HG03066 (cell line): ENCODE measurements around the gene SLC23A2.
"Not testable (repeated sequence)": the region's sequence is repeated elsewhere in the genome, so short reads cannot be mapped to it uniquely, and the experiment has no call there.

Source experiments
- ATAC-seq: cut with Tn5 transposase; IDR thresholded peaks from one replicate; pipeline ENCODE4 v1.9.1; 2021; ENCODE audit warnings: low read depth; ENCODE audit not compliant: unreplicated experiment

Gene SLC23A2

GRCh38 chr20:4854561-4854901, 146.8 kb downstream of the SLC23A2 start:
- no peak for ATAC-seq

- ATAC-seq: no peak
Observed at GRCh38 chr20:4853757-4854560, 147.4 kb downstream of the SLC23A2 start.

DNA sequence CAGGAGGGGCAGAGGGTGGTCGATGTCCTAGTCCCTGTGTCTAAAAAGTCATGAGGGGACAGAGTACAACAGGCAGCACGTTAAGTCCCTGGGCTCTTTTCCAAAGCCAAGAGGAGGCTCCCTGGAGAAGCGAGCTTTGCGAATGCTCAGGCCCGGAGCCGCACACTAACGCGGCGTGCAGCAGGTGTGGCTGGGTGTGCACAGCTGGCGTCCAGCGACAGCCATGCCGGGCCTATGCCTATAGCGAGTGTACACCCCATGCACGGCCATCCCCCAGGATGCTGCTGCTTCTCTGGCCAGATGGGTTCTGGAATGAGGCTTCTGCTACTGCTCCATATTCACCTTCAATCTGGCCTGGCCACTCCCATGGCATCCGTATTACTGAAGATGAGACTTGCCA, 148.3 kb downstream of the SLC23A2 start:
- ATAC-seq: no peak

DNA sequence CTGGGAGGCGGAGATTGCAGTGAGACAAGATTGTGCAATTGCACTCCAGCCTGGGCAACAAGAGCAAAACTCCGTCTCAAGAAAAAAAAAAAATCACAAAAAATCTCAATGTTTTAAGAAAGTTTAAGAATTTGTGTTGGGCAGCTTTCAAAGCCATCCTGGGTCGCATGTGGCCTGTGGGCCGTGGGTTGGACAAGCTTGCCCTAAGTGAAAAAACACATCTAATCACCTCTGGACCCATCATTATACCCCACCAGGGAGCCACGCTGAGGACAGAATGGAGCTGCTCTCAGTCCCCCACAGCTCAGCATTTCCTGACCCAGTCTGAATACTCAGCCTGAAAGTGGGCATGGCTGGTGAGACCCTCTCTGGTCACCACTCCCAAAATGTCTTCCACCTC, 150.3 kb downstream of the SLC23A2 start:
- ATAC-seq: no peak

DNA sequence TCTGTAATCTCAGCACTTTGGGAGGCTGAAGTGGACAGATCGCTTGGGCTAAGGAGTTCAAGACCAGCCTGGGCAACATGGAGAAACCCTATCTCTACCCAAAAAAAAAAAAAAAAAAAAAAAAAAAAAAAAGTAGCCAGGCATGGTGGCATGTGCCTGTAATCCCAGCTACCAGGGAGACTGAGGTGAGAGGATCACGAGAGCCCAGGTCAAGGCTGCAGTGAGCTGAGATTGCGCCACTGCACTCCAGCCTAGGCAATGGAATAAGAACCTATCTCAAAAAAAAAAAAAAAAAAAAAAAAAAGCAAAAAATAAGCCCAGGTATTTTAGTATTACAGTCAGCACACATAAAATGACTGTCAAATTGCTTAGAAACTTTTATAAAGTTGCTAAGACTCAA, 152.5 kb downstream of the SLC23A2 start:
- not testable (repeated sequence) for ATAC-seq

DNA sequence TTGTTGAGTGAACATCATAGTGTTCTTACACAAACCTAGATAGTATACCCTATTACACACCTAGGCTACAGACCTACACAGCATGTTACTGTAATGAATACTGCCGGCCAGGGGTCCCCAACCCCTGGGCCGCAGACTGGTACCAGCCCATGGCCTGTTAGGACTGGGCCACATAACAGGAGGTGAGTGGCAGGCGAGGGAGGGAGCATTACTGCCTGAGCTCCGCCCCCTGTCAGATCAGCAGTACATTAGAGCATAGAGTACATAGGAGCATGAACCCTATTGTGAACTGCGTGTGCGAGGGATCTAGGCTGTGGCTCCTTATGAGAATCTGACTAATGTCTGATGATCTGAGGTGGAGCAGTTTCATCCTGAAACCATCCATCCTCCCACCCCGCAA, 153.3 kb downstream of the SLC23A2 start:
- no peak for ATAC-seq

GRCh38 chr20:4846821-4847220, 154.5 kb downstream of the SLC23A2 start:
- no peak for ATAC-seq

DNA sequence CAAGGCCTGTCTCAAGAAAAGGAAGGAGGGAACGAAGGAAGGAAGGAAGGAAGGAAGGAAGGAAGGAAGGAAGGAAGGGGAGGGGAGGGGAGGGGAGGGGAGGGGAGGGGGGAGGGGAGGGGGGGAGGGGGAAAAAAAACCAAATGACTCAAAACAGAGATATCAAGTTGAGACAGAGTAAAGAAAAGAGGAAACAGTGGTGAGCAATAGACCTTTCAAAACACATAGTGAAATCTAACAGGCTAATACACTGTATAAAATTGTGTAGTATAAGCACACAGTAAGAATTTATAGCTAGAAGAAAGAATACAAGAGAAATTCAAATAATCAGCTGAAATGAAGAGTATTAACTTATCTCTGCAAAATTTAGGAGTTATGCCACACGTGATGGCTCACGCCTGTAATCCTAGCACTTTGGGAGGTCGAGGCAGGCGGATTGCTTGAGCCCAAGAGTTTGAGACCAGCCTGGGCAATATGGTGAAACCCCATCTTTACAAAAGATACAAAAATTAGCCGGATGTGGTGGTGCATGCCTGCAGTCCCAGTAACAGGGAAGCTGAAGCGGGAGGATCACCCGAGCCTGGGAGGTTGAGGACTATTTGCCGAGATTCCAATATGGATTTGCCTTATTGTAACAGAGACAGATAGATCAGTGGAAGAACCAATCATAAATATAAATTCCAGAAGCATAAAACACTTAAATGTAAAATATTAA, 156.4 kb downstream of the SLC23A2 start:
- ATAC-seq: no peak

DNA sequence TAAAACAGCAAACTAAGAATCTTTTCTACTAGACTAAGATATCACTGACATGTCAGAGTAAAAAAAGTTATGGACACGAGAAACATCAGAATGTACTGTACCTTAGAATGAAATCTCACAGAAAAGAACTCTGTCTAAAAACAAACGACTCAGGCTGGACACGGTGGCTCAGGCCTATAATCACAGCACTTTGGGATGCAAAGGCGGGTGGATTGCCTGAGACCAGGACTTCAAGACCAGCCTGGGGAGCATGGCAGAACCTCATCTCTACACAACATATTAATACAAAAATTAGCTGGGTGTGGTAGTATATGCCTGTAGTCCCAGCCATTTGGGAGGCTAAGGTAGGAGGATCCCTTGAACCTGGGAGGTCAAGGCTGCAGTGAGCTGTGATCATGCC, 157.0 kb downstream of the SLC23A2 start:
- ATAC-seq: no peak

GRCh38 chr20:4840801-4841200, 160.5 kb downstream of the SLC23A2 start:
- ATAC-seq: no peak

DNA sequence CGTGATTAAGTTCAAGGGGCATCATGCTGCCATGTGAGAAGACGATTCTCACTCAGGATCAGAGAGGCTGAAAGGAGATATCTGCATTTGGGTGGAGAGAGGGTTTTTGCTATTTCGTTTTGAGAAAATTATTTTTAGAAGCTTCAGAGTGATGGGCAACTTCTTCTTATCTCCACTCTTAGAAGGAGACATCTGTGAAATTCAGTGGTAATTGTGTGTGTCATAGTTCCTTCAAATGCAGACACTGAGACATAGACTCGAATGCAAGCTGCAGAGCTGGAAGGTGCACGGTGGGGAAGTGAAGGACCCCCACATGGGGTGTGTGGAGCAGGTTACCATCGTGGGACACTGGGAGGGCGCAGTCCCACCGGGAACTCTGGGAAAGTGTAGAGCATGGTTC, 162.8 kb downstream of the SLC23A2 start:
- ATAC-seq: no peak

GRCh38 chr20:4837760-4838159, 163.6 kb downstream of the SLC23A2 start:
- no peak for ATAC-seq

- no peak for ATAC-seq
Observed at GRCh38 chr20:4836935-4837334, 164.4 kb downstream of the SLC23A2 start.

- ATAC-seq: no peak
Observed at GRCh38 chr20:4836473-4836872, 164.8 kb downstream of the SLC23A2 start.

DNA sequence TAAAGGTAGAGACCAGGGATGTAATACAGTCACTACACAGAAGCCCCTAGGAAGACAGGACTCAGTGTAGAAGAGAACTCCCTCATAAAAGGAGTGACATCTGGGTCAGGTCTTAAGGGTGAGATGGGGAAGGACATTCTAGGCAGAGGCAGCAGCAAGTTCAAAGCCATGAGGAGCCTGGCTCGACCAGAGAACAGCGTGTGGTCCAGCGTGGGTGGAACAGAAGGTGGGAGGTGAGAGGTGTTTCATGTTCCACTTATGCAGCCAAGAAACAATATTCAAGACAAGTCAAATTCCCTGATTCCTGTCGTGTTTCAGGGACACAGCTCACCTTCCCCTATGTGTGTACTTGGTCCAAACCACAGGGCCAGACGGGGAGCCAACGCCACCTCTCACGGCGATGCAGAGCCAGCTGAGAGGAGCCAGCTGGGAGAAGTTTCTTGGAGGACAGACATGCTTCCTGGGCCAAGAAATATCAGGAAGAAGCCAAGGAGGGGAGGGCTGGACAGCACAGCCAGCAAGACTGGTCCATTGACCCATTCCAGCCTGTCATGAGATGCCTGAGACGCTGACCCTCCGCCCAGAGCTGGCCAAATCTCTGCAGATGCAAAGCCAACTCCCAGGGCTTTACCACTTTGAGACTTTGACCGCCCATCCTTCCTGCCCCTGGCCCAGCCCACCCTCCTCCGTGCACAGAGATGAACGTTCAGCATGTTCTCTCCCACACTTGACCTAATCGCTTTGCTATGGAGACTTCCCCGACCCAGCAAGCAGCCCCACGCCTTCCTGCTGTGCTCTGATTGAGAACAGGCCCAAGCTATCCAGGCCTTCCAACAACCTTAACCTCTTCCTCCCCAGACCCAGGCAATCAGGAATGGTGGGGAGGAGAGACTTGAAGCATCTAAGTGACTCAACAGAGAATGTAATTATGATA, 165.8 kb downstream of the SLC23A2 start:
- no peak for ATAC-seq

GRCh38 chr20:4833074-4833728, 168.1 kb downstream of the SLC23A2 start:
- ATAC-seq: no peak

- no peak for ATAC-seq
Observed at GRCh38 chr20:4832469-4832868, 168.8 kb downstream of the SLC23A2 start.

DNA sequence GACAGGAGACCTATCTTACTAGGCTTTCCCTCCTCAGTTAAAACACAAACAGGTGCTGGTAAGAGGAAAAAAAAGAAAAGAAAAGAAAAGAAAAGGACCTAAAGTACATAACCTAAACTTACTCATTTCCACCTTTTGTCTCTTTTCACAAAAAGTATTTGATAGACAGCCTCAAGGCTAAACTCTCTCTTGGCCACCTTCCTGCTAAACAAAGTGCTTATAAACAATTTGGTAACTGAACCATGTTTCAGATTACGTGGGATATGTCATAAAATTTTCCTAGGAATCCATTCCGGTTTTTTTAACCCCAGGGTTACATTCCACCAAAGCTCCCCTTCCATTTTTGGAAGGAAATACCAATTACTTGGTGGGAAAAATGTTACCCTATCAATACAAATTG, 170.6 kb downstream of the SLC23A2 start:
- no peak for ATAC-seq

GRCh38 chr20:4830259-4830658, 171.1 kb downstream of the SLC23A2 start:
- no peak for ATAC-seq

DNA sequence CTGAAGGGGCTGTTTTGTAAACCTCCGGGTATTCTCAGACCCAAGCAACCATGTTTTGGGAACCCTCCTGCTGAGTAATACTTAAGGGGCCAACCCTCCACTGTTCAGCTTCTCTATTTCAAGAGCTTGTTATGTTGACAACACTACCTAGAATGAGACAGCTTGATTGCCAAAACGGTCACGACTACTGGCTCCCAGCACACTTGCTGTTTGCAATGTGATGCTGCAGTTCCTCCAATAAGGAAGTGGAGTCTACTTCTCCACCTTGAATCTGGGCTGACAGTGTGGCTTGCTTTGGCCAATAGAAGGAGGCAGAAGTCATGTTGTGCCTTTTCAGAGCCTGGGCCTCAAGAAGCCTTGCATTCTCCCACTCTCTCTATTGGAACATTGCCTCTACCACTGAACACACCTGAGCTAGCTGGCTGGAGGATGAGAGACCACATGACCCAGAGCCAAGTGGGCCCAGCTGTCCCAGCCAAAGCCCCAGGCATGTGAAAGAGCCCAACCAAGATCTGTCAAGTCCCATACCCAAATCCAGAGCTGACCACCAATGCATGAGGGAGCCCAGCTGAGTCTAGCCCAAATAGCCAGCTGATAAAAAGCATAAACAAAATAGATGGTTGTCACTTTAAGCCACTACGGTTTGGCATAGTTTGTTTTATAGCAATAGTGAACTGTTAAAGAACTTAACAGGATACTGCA, 171.6 kb downstream of the SLC23A2 start:
- no peak for ATAC-seq
